Measurements from ENCODE around the gene UBE2E3. TPM values are rescaled to one million over a fixed set of nuclear protein-coding genes. Genes with fewer than 3 reads are reported as not detected.

Gene UBE2E3
- total and polyA plus RNA-seq, 10 donors = 29.9 to 66.5 (median 48.4) TPM

GRCh38 chr2:180947208-180947689 lies 33.2 kb upstream of the UBE2E3 start:
- Histone ChIP-seq H3K9me3 (no peaks in the 10 kb centered on the region), H3K27ac (no peak overlapping the region), H3K4me1 (no peaks in the 10 kb centered on the region), H3K4me3 (no peak overlapping the region), H3K36me3 (no peaks in the 10 kb centered on the region), H3K27me3 (replicated peaks in 1 of 7) (no peaks in the 10 kb centered on the region)
- no peak for TF ChIP-seq POLR2A (IDR thresholded peaks at IDR 0.05)
- TF ChIP-seq CTCF (IDR thresholded peaks at IDR 0.05 in 8 of 11, conservative IDR thresholded peaks at IDR 0.05 in 3 of 11) = no peak
- no peak for TF ChIP-seq POLR2AphosphoS5 (IDR thresholded peaks at IDR 0.05)
- intact Hi-C loops (cut with DNase I; ENCODE audit: low total_unique reads) = no loop called here
- 58 to 84% (median 65%) methylated on average over 1 of the region's 1 CpG for WGBS, 5 donors
- DNase-seq = no peak

GRCh38 chr2:180949896-180950295 lies 30.5 kb upstream of the UBE2E3 start:
- 0 to 58% (median 2%) methylated on average over 1 of the region's 1 CpG for WGBS, 5 donors

GRCh38 chr2:180952082-180952481 lies 28.3 kb upstream of the UBE2E3 start:
- TF ChIP-seq POLR2AphosphoS5 (IDR thresholded peaks at IDR 0.05) (no peak), CTCF (IDR thresholded peaks at IDR 0.05 in 8 of 11, conservative IDR thresholded peaks at IDR 0.05 in 3 of 11) (no peak), POLR2A (IDR thresholded peaks at IDR 0.05) (no peak)
- WGBS, 5 donors = 67 to 92% (median 78%) methylated on average over 2 of the region's 2 CpGs
- intact Hi-C loops (cut with DNase I; ENCODE audit: low total_unique reads) = no loop called here
- no peak for DNase-seq
- no peak overlapping the region for H3K4me3 ChIP-seq
- no peaks in the 10 kb centered on the region for H3K4me1 ChIP-seq
- H3K27me3 ChIP-seq (replicated peaks in 1 of 7) = no peaks in the 10 kb centered on the region
- no peaks in the 10 kb centered on the region for H3K36me3 ChIP-seq
- H3K27ac ChIP-seq = no peak overlapping the region
- no peaks in the 10 kb centered on the region for H3K9me3 ChIP-seq

More at GRCh38 chr2:180949896-180950295, 30.5 kb upstream of the UBE2E3 start:
- no peaks in the 10 kb centered on the region for H3K36me3 ChIP-seq
- no peak for DNase-seq
- H3K27ac ChIP-seq = no peak overlapping the region
- no peaks in the 10 kb centered on the region for H3K27me3 ChIP-seq (replicated peaks in 1 of 7)
- no peak for TF ChIP-seq CTCF (IDR thresholded peaks at IDR 0.05 in 8 of 11, conservative IDR thresholded peaks at IDR 0.05 in 3 of 11)
- no peak for TF ChIP-seq POLR2AphosphoS5 (IDR thresholded peaks at IDR 0.05)
- no peak for TF ChIP-seq POLR2A (IDR thresholded peaks at IDR 0.05)
- intact Hi-C loops (cut with DNase I; ENCODE audit: low total_unique reads) = no loop called here
- H3K9me3 ChIP-seq = no peaks in the 10 kb centered on the region
- H3K4me1 ChIP-seq = no peaks in the 10 kb centered on the region
- no peak overlapping the region for H3K4me3 ChIP-seq

- no peak for TF ChIP-seq POLR2A (IDR thresholded peaks at IDR 0.05)
- no peak for TF ChIP-seq CTCF (IDR thresholded peaks at IDR 0.05 in 8 of 11, conservative IDR thresholded peaks at IDR 0.05 in 3 of 11)
- no peak for TF ChIP-seq POLR2AphosphoS5 (IDR thresholded peaks at IDR 0.05)
- intact Hi-C loops (cut with DNase I; ENCODE audit: low total_unique reads) = no loop called here
- H3K27me3 ChIP-seq (replicated peaks in 1 of 7) = no peaks in the 10 kb centered on the region
Observed at GRCh38 chr2:180952731-180953336, 27.6 kb upstream of the UBE2E3 start.

More at GRCh38 chr2:180952731-180953336, 27.6 kb upstream of the UBE2E3 start:
- Histone ChIP-seq H3K27ac (no peak overlapping the region), H3K9me3 (no peaks in the 10 kb centered on the region), H3K4me3 (no peak overlapping the region), H3K4me1 (no peaks in the 10 kb centered on the region), H3K36me3 (no peaks in the 10 kb centered on the region)
- no peak for DNase-seq

All from spleen (tissue), 11 donors.